ENCODE measurements around the gene POFUT2.
A peak's percentile ranks its signal among the peaks of the same experiment; 100 is the strongest.
"Not testable (repeated sequence)": the region's sequence is repeated elsewhere in the genome, so short reads cannot be mapped to it uniquely, and the experiment has no call there.

The POFUT2 gene

DNA sequence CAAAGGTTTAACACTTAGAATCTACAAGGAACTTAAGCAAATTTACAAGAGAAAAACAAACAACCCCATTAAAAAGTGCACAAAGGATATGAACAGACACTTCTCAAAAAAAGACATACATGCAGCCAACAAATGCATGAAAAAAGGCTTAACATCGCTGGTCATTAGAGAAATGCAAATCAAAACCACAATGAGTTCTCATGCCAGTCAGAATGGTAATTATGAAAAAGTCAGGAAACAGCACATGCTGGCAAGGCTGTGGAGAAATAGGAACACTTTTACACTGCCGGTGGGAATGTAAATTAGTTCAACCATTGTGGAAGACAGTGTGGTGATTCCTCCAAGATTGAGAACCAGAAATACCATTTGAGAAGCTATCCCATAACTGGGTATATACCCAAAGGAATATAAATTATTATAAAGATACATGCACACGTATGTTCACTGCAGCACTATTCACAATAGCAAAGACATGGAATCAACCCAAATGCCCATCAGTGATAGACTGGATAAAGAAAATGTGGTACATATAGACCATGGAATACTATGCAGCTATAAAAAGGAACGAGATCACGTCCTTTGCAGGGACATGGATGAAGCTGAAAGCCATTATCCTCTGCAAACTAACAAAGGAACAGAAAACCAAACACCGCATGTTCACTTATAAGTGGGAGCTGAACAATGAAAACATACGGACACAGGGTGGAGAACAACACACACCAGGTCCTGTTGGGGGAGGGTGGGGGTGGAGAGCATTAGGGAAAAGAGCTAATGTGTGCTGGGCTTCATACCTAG is 28.2 kb upstream of the POFUT2 start:
- peak overlapping the region in 2 of 21 experiments; percentile 29 to 93 for H3K27ac ChIP-seq
- not testable (repeated sequence) for H3K4me3 ChIP-seq

DNA sequence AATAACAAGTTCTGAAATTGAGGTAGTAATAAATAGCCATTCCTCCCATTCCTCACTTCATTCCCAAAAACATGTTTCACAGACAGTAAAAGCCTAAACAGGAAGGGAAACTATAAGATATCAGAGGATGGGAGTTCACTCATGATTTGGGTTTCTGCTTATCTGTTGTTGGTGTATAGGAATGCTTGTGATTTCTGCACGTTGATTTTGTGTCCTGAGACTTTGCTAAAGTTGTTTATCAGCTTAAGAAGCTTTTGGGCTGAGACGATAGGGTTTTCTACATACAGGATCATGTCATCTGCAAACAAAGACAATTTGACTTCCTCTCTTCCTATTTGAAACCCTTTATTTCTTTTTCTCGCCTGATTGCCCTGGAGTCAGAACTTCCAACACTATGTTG is 26.0 kb upstream of the POFUT2 start:
- no peak overlapping the region for H3K4me3 ChIP-seq
- H3K27ac ChIP-seq = no peak overlapping the region

DNA sequence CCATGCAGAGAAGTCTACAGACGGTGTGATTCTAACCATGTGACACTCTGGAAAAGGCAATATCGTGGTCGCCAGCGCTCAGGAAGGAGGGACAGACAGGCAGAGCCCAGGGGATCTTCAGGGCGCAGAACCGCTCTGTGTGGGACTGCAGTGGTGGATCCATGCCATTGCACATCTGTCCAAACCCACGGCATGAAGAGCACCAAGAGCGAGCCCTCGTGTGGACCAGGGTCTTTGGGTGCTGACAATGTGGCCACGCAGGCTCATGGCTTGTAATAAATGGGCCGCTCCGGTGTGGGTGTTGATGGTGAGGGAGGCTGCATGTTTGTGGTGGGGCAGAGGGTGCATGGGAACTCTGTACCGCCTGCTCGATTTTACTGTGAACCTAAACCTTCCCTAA is 25.3 kb upstream of the POFUT2 start:
- no peak overlapping the region for H3K4me3 ChIP-seq
- H3K27ac ChIP-seq = no peak overlapping the region

DNA sequence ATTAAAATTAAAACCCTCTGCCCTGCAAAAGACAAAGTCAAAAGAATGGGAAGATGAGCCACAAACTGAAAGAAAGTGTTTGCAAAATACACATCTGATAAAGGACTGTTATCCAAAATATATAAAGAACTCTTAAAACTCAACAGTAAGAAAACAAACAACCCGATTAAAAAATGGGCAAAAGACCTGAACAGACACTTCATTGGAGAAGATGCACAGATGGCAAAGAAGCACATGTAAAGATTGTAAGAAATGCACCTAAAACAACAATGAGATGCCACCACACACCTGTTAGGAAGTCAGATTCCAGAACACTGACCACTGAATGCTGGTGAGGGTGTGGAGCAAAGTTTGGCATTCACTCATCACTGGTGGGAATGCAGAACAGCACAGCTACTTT is 24.6 kb upstream of the POFUT2 start:
- Histone ChIP-seq H3K27ac (no peak overlapping the region), H3K4me3 (no peak overlapping the region)

DNA sequence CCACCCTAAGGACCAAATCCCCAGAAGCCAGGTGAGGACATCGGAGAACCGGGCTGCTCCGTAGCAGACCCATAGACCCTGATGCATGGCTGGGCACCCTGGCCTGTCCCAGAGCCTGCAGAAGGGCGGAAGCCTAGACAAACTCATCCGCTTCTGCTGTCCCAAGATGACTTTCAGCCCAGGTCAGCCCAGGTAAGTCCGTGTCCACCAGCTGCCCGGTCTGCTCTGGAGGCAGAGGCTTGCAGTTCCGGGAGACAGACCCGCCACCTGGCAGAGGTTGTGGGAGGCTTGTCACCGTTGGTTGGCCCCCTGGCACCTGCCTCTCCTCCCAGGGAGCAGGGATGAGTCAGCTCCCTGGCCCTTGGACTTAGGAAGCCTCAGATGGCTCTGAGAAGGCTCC is 22.8 kb upstream of the POFUT2 start:
- Histone ChIP-seq H3K27ac (peak overlapping the region in 2 of 21 experiments; percentile 9 to 90), H3K4me3 (no peak overlapping the region)

DNA sequence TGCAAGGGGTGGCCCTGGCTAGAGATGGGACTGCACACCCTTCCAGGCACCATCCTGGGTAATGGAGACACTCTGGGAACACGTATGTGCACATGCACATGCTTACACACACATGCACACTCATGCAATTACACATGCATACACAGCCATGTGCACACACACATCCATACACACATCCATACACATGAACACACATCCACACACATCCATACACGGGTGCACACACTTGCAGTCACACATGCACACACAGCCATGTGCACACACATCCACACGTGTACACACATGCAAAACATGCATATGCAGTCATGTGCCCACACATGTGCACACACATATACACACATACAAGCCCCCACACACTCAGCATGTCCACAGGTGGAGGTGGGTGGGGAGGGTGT is 22.3 kb upstream of the POFUT2 start:
- H3K4me3 ChIP-seq = no peak overlapping the region
- H3K27ac ChIP-seq = peak overlapping the region in 6 of 21 experiments; percentile 35 to 90 (median 80)

DNA sequence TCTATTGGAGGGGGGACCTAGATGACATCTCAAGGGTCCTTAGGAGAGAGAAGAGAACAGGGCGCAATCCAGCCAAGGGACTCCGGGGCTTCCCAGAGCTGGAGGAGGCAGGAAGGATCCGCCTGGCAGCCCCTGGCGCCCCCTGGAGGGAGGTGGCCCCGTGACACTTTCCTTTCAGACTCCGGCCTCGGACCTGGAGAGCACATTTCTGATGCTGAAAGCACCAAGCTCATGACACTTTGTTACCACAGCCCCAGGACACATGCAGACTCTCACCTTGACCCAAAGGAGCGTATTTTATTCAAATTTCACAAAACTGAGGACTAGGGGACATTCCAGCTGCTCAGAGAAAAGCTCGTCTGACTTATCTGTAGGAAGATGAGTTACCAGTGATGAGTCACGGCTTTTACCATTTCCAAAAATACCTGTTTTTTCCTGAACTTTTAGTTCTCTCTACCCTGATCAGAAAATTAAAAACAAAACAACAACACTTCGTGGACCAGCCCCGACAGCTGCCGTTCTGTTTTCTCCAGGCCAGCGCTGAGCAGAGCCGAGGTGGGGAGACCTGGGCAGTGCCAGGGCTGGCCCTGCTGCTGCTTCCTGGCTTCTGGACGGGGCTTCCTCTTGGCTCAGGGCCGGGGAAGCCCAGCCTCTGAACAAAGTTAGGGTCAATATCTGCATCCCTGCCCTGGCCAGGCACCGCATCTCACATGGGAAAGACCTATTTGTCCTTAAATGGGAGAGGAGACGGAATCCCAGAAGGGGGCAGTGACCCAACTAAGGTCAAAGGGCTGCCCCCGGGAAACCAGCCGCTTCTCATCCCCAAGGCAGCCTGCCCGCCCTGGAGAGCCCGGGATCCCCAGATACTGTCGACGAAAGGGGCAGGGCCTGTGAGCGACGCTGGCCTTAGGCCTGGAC is 21.6 kb upstream of the POFUT2 start:
- Histone ChIP-seq H3K27ac (peak overlapping the region in 18 of 21 experiments; percentile 16 to 90 (median 68)), H3K4me3 (no peak overlapping the region)

DNA sequence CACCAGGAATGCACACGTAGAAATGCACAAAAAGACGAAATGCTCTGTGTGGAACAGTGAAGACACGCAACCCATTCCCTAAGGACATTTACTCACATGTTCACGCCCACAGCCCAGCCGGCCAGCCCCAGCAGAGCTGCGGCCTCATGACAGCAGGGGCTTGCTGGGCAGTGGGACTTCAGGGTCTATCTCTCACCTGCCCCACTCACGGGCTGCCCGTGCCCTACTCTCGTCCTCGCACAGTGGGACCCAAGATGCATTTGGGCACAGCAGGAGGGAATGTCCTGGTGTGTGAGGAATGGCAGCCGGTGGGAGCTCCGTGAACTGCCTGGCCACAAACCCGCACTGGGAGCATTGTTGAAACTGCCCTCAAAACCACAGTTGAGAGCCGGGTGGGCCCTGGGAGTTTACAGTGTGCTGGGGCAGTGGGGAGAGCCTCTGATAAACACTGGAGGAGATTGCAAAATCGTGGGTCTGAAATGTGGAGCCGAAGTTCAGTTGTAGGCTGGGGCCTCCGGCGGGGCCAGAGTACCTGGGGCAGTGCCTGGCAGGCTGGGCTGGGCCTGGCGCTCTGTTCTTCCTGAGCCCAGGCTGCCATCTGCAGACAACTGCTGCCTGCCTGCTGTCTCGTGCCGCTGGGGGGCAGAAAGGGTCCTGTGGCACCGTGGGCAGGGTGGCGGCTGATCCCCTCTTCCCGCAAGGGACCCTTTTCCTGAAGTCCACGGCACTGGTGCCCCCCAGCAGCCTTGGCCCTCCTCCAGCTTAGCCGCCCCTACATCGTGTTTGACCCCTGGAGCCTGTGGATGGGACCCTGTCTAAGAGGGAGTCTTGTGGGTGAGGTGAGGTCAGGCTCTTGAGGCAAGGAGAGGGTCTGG is 20.7 kb upstream of the POFUT2 start:
- H3K4me3 ChIP-seq = no peak overlapping the region
- peak overlapping the region in 18 of 21 experiments; percentile 16 to 90 (median 68) for H3K27ac ChIP-seq

DNA sequence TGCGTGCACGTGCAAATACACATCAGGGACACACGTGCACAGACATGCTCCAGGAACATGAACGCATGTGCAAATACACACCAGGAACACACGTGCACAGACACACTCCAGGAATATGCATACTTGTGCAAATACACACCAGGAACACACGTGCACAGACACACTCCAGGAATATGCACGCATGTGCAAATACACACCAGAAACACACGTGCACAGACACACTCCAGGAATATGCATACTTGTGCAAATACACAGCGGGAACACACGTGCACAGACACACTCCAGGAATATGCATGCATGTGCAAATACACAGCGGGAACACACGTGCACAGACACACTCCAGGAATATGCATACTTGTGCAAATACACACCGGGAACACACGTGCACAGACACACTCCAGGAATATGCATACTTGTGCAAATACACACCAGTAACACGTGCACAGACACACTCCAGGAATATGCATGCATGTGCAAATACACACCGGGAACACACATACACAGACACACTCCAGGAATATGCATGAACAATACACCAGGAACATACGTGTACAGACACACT is 20.0 kb upstream of the POFUT2 start:
- peak overlapping the region in 3 of 21 experiments; percentile 68 to 90 (median 87) for H3K27ac ChIP-seq
- not testable (repeated sequence) for H3K4me3 ChIP-seq

DNA sequence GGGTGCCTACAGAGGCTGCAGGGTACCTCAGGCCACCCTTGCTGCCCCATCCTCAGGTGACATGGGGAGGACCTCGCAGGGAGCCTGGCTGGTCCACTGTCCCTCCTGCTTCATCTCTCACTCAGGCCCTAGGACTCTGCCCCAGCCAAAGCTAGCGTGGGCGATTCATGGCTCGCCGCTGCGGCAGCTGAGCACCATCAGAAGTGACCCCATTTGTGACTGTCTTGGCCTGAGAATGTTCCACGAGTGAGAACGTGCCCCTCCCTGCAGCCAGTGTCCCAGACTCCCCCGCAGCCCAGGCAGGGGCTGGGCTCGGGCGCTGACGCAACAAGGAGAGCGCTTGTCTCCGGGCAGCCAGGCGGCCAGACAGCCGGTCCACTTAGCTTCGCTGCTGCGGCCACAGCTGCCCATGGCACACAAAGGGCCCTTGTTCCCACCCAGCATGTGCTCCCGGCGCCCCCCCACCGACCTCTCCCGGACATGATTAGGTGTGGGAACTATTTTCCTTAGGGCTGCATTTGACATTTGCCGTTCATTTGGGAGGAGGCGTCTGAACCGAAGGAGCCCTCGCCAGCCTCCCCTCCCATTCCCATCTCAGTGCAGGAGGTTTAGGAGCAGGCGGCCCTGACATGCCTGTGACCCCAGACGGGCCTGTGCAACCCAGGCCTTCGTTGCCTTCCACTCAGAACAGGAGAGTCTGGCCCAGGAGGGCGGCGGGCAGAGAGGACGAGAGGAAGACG is 19.3 kb upstream of the POFUT2 start:
- peak overlapping the region in 8 of 21 experiments; percentile 2 to 87 (median 32) for H3K27ac ChIP-seq
- no peak overlapping the region for H3K4me3 ChIP-seq

DNA sequence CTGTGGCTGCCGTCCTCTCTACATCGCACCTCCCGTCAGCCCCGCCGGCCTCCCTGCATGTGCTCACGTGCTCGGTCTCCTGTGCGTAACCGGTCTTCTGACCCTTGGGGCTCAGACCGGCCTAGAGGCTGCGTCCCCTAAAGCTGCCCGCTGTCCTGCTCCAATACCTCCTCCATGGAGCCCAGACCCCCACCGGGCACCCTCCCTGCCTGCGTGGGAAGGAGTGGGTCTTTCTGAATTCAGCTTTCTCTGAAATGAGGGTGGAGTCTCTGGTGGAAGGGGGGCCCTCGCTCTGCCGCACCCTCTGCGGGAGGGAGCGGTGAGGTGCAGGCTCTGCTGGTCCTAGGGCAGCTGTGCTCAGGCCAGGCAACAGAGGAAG is 18.7 kb upstream of the POFUT2 start:
- peak overlapping the region in 8 of 21 experiments; percentile 2 to 87 (median 32) for H3K27ac ChIP-seq
- H3K4me3 ChIP-seq = no peak overlapping the region

DNA sequence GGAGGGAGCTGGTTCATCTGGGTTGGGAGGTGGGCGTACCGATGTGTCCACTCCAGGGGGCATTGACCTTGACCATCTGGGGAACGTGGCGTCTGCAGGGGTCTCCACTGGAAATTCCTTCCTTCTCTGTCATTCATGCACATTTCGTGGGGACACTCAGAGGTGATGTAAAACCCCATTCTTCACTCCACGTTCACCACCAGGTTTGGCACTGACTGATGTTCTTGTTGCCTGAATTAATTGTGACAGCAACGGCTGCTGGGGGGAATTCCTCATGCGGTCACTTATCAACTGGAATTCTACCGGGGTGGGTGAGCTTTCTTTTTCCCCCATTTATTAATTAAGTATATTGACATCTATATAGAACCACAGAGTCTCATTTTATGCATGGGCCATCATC is 18.1 kb upstream of the POFUT2 start:
- H3K4me3 ChIP-seq = no peak overlapping the region
- H3K27ac ChIP-seq = no peak overlapping the region

DNA sequence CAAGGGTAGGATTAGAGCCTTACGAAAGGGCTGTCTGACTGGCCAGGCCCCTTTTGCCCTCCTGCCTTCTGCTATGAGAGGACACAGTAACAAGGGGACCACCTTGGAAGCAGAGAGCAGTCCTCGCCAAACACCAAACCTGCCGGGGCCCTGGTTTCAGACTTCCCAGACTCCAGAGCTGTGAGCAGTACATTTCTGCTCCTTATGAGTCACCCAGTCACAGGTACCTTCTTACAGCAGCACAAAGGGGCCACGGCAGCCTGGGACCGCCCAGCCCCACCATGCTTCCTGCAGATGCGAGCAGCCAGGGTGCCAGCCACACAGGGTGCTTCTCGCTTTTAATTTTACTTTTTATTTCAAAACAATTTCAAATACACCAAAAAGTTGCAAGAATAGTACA is 17.2 kb upstream of the POFUT2 start:
- H3K27ac ChIP-seq = peak overlapping the region in 1 of 21 experiments; percentile 54
- no peak overlapping the region for H3K4me3 ChIP-seq

DNA sequence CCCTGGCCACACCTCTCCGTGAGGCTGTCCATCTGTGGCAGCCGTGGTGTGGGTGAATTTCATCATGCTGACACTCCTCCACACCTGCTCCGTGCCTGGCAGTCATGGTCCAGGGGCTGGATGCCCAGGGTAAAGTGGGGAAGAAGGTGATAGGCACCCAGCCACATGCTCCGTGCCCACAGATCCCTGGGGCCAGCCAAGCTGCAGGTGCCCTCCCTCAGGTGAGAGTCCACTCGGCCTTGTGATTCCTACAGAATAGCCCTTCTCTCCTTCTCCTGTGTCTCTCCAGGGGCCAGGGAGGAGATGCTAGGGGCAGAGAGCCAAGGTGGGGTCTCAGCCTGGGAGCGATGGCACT is 16.8 kb upstream of the POFUT2 start:
- Histone ChIP-seq H3K4me3 (no peak overlapping the region), H3K27ac (peak overlapping the region in 2 of 21 experiments; percentile 30 to 54)

DNA sequence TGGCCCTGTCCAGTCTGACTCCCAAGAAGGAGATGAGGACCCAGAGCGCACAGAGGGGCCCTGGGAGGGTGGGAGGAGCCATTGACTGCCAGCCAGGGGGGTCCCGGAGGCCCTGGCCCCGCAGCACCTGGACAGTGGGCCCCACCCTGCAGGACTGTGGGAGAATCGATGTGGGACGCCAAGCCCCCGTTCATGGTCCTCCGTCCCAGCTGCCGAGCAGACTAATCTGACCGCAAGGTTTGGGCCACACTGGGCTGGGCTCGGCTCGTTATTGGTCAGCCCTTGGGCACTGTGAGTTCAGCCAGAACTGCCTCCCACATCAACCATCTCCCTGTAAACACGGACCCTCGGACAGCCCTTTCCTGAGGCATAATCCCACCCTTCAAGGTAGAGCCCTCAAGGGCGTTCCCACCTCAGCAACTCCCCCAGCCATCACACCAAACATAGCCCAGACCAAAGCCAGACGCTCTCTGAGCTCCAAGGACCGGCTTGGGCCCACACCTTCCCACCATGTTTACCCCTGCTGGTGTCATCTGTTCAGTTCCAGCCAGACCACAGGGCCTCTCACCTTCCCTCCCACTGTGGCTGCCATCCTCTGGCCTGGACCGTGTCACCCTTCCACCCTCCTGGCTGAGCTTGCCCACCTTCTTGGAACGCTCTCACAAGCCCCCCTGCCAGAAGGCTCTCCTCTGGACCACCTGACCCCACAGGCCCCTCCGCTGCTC is 16.2 kb upstream of the POFUT2 start:
- H3K4me3 ChIP-seq = no peak overlapping the region
- peak overlapping the region in 2 of 21 experiments; percentile 30 to 54 for H3K27ac ChIP-seq

DNA sequence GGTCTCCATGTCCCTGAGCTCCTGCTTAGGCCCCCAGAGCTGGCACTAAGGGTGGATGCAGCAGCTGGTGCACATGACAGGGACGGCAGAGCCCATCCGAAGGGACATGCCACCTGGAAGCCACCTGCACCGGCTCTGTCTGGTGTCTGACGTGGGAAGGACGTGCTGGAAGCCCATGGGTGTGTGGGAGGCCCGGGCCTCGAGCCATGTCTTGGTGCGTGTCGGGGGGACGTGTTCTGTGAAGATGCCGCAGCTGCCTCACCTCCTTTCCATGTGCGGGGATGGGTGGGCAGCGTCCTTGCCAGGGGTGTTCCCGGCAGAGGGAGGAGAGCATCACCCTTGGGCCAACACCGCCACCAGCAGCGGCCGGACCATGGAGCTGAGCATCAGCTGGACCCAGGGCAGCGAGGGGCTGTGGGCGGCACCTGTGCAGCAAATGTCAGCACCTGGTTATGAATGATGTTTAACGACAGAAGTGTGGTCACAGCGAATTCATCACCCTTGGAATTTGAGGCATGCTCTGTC is 15.5 kb upstream of the POFUT2 start:
- peak overlapping the region in 10 of 21 experiments; percentile 20 to 94 (median 66) for H3K27ac ChIP-seq
- H3K4me3 ChIP-seq = no peak overlapping the region

DNA sequence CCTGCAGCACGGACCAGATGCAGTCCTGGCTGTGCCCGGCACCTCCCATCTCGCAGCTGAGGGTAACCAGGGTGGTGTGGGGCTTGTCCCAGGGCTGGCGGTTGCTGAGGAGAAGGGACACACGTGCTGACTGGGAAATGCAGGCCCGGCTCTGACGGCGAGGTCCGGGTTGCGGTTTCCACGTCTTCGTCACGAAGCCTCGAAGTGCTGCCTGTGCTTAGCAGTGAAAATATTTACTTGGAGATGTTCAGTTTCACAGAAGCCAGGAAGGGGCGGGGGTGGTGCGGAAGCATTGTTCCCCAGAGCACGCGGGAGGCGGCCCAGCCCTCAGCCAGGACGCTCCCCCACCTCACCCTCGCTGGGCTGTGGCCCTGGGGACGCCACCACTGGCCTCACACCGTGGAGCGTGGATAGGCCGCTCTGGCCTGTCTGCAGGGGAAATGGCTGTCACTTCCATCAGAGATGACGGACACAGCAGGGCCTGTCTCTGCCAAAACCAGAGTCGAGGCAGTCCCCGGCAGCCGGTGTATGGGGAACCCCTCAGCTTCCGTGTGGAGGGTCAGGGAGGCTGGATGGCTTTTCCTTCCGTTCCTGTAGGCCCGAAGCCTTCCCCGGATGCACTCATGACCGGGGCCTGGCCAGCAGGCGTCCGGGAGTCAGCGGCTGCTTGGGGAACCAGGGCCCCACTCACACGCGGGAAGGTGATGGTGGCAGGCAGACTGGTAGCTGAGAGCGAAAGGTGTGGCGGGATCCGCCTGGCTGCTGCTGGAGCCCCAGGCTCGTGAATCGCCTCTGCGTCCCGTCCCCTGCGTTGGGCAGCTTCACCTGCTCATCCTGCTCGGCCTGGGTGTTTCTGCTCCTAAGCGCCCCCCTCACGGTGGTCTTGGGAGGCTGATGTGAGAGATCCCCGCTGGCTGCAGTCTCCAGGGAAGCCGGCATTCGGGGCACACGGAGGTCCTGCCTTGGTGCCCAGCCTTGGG is 14.7 kb upstream of the POFUT2 start:
- Histone ChIP-seq H3K4me3 (no peak overlapping the region), H3K27ac (peak overlapping the region in 19 of 21 experiments; percentile 2 to 94 (median 67))
